Measurements from ENCODE around the gene OR2T34. TPM values are rescaled to one million over a fixed set of nuclear protein-coding genes. Genes with fewer than 3 reads are reported as not detected.
A peak's percentile ranks its signal among the peaks of the same experiment; 100 is the strongest.
"Not testable (repeated sequence)": the region's sequence is repeated elsewhere in the genome, so short reads cannot be mapped to it uniquely, and the experiment has no call there.

Gene OR2T34
- total RNA-seq, 2 experiments from 2014 or later = not detected

DNA sequence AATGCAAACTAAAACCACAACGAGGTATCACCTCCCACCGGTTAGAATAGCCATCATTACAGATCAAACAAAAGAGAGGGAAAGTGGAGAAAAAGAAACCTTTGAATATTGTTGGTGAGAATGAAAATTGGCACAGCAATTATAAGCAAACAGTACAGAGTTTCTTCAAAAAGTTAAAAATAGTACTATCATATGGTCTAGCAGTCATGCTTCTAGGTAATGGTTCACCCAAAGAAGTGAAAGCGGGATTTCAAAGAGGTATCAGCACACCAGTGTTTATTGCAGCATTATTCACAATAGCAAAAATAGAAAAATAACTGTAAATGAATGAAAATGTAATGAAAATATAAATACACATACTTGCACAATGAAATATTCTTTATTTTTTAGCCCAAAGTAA lies 14.8 kb upstream of the OR2T34 start:
- Mint-ChIP-seq H3K4me1 (peaks cover 17% of the 10 kb centered on the region), H3K27ac (no peak overlapping the region), H3K4me3 (no peak overlapping the region), H3K27me3 (no peaks in the 10 kb centered on the region), H3K36me3 (ENCODE audit: low read depth) (peaks cover 3% of the 10 kb centered on the region), H3K9me3 (no peaks in the 10 kb centered on the region)
- DNase-seq = no peak
- ChIA-PET CTCF (no interaction called here), POLR2A (no interaction called here)

DNA sequence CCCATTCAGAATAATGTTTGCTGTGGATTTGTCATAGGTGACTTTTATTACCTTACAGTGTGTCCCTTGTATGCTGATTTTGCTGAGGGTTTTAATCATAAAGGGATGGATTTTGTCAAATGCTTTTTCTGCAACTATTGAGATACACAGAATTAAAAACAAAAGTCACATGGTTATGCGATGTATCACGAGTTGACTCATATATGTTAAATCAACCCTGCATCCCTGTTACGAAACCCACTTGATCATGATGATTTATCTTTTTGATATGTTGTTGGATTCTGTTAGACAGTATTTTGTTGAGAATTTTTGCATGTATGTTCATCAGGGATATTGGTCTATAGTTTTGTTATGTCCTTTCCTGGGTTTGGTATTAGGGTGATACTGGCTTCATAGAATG lies 10.7 kb upstream of the OR2T34 start:
- Mint-ChIP-seq H3K36me3 (ENCODE audit: low read depth) (peaks cover 3% of the 10 kb centered on the region), H3K9me3 (no peaks in the 10 kb centered on the region), H3K4me1 (peaks cover 19% of the 10 kb centered on the region), H3K27me3 (no peaks in the 10 kb centered on the region), H3K4me3 (no peak overlapping the region), H3K27ac (peak overlapping the region; percentile 45)
- ChIA-PET POLR2A (no interaction called here), CTCF (no interaction called here)
- no peak for DNase-seq

DNA sequence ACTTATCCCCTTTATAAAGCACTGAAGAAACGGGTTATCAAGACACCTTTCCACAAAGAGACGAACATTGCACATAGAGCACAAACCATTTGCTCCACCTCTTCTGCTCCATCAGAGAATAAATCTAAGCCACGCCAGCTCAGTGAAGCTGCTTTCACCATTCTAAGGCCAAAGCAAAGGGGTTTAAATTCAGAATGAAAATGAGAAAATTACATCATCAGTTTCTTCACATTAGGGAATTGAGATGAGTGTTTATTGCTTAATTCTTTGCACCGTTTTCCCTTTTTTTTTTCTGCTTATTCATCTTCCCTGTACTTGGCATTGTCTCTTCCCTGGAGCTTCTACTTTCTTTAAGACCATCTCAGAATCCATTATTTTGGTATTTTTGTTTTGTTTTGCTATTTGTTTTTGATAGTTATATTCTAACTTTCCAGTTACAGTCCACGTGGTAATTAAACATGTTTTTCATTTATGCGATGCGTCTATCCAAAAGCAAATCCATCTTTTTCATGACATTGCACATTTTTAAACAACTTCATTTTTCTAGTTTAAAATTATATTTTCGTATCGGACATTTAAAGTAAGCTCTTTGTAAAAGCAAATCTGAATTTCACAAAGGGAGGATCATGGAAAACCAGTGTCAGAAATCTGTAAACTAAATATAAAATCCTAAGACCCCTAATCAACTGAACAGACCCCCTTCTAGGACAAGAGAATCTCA lies 1.9 kb upstream of the OR2T34 start:
- no peak for DNase-seq
- CTCF ChIA-PET = no interaction called here
- Mint-ChIP-seq H3K36me3 (ENCODE audit: low read depth) (no peaks in the 10 kb centered on the region), H3K27ac (no peak overlapping the region), H3K27me3 (peaks cover 2% of the 10 kb centered on the region), H3K4me3 (no peak overlapping the region), H3K9me3 (no peaks in the 10 kb centered on the region), H3K4me1 (peaks cover 10% of the 10 kb centered on the region)
- POLR2A ChIA-PET = no interaction called here

DNA sequence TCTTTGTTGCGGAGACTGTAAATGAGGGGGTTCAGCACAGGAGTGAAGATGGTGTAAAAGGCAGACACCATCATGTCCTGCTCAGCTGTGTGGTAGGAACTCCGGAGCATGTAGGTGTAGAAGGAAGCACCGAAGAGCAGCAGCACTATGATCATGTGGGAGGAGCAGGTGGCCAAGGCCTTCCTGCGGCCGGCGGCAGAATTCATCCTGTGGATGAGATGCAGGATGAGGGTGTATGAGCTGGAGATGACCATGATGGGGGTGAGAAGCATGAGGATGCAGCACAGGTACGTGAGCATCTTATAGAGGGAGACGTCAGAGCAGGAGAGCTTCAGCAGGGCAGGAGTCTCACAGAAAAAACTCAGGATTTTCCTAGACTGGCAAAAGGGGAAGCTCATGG lies 701 bp downstream of the OR2T34 start:
- DNase-seq; H3K4me1 Mint-ChIP-seq; H3K9me3 Mint-ChIP-seq; H3K27ac Mint-ChIP-seq; H3K36me3 Mint-ChIP-seq (ENCODE audit: low read depth); H3K4me3 Mint-ChIP-seq; H3K27me3 Mint-ChIP-seq; POLR2A ChIA-PET; CTCF ChIA-PET: not testable (repeated sequence)

DNA sequence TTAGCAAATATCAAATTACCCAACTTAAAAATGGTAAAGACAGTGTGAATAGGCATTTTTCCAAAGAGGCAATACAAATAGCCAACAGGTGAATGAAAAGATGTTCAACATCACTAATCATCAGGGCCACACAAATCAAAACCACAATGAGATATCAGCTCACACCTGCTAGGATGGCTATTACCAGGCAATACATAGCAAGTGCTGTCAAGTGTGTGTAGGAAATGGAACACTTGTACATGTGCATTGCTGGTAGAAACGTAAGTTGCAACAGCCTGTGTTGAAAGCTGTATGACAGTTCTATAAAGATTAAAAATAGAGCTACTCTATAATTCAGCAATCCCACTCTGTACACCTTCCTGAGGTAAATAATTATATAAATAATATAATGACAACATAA lies 2.5 kb downstream of the OR2T34 start:
- DNase-seq; H3K27me3 Mint-ChIP-seq; POLR2A ChIA-PET; H3K27ac Mint-ChIP-seq; H3K36me3 Mint-ChIP-seq (ENCODE audit: low read depth); H3K4me3 Mint-ChIP-seq; CTCF ChIA-PET; H3K9me3 Mint-ChIP-seq: not testable (repeated sequence)
- H3K4me1 Mint-ChIP-seq = peaks cover 12% of the 10 kb centered on the region

DNA sequence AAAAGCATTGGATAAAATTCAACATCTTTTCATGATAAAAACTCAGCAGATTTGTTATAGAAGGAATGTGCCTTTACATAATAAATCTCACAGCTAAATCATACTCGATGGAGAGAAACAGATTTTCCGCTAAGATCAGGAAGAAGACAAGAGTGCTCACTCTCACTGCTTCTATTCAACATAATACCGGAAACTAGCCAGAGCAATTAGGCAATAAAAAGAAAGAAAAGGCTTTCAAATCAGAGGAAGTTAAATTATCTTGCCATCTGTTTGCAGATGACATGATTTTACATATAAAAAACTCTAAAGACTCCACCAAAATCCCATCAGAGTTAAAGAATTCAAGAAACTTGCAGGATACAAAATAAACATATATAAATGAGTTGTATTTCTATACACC lies 3.7 kb downstream of the OR2T34 start:
- H3K4me3 Mint-ChIP-seq; H3K36me3 Mint-ChIP-seq (ENCODE audit: low read depth); H3K27ac Mint-ChIP-seq; CTCF ChIA-PET; DNase-seq; H3K27me3 Mint-ChIP-seq; H3K9me3 Mint-ChIP-seq; POLR2A ChIA-PET: not testable (repeated sequence)
- peaks cover 14% of the 10 kb centered on the region for H3K4me1 Mint-ChIP-seq

DNA sequence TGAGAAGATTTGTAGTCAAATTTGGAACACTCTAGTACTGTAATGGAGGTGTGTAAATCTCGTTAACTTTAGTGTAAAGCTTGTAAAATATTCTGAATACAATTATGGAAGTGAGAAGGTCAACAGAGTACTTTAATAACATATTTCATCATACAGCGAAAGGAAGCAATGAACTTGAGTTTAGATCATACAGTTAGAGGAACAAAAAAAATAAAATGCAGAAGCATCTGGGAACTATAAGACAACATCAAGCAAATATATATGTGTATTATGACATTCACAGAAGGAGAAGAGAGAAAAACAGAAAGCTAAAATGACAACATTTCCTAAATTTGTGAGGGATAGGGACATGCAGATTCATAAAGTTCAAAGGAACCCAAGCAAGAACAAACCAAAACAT lies 5.5 kb downstream of the OR2T34 start:
- peaks cover 13% of the 10 kb centered on the region for H3K4me1 Mint-ChIP-seq
- CTCF ChIA-PET; H3K27me3 Mint-ChIP-seq; DNase-seq; H3K9me3 Mint-ChIP-seq; POLR2A ChIA-PET; H3K4me3 Mint-ChIP-seq; H3K36me3 Mint-ChIP-seq (ENCODE audit: low read depth); H3K27ac Mint-ChIP-seq: not testable (repeated sequence)

DNA sequence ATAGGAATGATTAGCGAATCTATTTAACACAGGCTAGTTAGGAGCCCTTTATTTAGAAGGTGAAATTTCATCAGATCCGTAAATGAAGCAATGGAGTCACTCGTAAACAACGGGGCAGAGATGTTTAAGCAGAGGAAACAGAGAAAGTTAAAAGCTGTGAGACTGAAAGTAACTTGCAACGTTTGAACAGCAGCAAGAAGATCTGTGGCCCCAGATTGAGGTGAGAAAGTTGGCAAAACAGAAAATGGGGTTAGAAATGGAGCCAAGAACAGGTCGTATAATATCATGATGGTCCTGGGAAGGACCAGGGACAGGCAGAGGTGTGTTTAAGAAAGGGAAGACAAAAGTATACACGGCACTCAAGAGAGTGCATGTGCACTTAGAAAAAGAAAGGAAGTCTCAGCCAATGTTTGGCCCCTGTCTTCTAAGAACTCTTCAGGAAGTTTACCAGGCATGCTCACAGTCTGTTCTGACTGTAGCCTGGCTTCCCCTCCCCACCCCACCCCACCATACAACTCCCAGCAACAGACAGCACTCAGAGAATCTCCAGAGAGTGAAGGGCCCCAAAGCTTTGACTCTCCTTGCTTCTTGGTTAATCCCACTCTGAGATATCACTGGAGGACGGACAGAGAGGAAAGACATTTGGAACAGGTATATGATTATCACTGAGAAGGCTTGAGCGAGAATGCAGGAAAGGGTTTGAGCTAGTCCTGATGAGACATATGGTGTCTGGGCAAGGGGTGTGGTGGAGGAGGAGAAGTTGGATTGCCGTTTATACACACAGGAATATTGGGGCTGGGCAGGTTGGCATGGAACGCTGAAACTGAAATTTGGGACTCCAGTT lies 8.8 kb downstream of the OR2T34 start:
- CTCF ChIA-PET; POLR2A ChIA-PET; H3K27me3 Mint-ChIP-seq; H3K36me3 Mint-ChIP-seq (ENCODE audit: low read depth); H3K9me3 Mint-ChIP-seq: not testable (repeated sequence)
- peak overlapping the region; percentile 82 for H3K27ac Mint-ChIP-seq
- H3K4me3 Mint-ChIP-seq = peak overlapping the region; percentile 74
- DNase-seq = peak; percentile 37
- peaks cover 13% of the 10 kb centered on the region for H3K4me1 Mint-ChIP-seq

DNA sequence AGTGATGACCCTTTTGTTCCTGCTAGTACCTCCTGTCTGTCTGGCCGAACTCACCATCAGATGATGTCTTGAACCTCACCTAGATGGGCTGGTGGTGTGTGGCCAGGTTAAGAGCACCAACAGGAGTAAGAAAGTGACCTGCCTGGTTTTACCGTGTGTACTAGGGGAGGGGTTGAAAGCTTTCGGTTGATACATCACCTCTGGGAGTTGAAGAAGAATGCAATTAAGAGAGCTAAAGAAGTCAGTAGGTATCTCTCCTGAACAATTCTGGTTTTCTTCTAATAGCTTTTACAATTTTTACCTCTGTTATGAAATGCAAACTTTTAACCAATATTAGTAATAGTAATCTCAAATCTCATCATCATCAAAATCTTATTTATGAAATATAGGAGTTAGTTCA lies 11.9 kb downstream of the OR2T34 start, which contains the start of gene OR2T29:
OR2T29 (minus strand) TSS at position 101 of the 400 bp plus-strand sequence. CDS start 3,281 bp downstream, outside the sequence.
- CTCF ChIA-PET; H3K4me3 Mint-ChIP-seq; H3K9me3 Mint-ChIP-seq; H3K36me3 Mint-ChIP-seq (ENCODE audit: low read depth); DNase-seq; H3K27ac Mint-ChIP-seq; H3K27me3 Mint-ChIP-seq; POLR2A ChIA-PET: not testable (repeated sequence)
- H3K4me1 Mint-ChIP-seq = peaks cover 13% of the 10 kb centered on the region

DNA sequence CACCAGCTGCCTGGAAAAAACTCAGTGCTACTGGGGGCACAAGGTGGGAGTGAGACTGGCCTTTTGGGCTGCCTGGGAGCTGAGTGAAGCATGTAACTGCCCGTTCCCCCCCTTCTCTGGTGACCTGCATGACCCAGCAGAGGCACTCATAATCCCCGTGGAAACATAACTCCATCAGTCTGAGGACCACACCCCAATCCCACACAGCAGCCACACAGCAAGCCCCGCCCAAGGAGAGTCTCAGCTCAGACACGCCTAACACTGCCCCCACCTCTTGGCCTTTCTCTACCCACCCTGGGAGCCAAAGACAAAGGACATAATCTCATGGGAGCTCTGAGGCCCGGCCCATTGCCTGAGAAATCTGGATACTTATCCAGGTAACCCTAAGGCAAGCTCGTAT lies 23.5 kb downstream of the OR2T34 start:
- H3K9me3 Mint-ChIP-seq; H3K36me3 Mint-ChIP-seq (ENCODE audit: low read depth); CTCF ChIA-PET; POLR2A ChIA-PET; H3K27ac Mint-ChIP-seq; H3K27me3 Mint-ChIP-seq; DNase-seq; H3K4me1 Mint-ChIP-seq; H3K4me3 Mint-ChIP-seq: not testable (repeated sequence)

DNA sequence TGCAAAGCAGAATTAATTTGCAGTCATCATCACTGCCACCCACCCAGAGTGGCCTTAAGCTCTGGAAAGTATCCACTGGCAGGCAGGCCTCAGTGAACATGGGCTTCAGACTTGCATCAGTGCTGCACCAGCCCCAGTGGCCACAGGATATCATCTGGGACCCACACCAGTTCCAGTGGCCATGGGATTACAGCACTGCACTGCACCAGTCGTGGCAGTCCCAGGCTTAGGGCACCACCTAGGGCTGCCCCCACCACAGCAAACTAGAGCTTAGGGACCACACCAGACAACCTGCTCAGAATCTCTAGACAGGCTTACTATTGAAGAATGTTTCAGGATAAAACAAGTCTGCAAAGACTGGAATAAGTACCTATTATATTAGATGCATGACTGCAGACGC lies 27.2 kb downstream of the OR2T34 start:
- DNase-seq; H3K4me3 Mint-ChIP-seq; CTCF ChIA-PET; H3K36me3 Mint-ChIP-seq (ENCODE audit: low read depth); H3K9me3 Mint-ChIP-seq; H3K27ac Mint-ChIP-seq; H3K27me3 Mint-ChIP-seq; H3K4me1 Mint-ChIP-seq; POLR2A ChIA-PET: not testable (repeated sequence)

DNA sequence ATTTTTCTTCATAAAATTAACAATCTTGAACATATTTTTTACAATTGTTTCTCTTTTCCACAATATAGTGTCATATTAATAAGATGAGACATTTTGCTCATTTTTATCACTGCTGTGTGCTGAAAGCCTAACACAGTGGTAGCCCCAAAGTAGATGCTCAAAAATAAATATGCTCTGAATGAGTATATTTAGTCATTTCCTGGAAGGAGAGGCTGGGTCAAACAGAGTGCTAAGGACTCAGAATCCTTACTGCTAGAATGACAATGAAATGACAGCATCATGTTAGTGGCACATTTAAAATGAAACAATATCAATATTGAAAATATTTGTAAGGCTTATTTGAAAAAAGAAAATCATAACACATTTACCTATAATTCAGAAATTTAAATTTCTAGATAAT lies 37.1 kb downstream of the OR2T34 start:
- H3K27ac Mint-ChIP-seq; H3K36me3 Mint-ChIP-seq (ENCODE audit: low read depth); POLR2A ChIA-PET; CTCF ChIA-PET; H3K4me3 Mint-ChIP-seq; H3K4me1 Mint-ChIP-seq; H3K9me3 Mint-ChIP-seq; DNase-seq; H3K27me3 Mint-ChIP-seq: not testable (repeated sequence)

Data from activated CD4-positive, alpha-beta memory T cell treated with anti-CD3 and anti-CD28 coated beads, Interleukin-2, amount 10 ng/mL, durations not matched to agents 7 days and 5 days (primary cell).